Ectodermal cell (in vitro differentiated cells): ENCODE data around the gene SH3YL1.

Experiments
- H3K27ac ChIP-seq: 2 replicates; pipeline ENCODE4 v1.7.0; 2013; ENCODE audit warnings: mild to moderate bottlenecking, low read depth, low read length; ENCODE audit not compliant: insufficient read depth, poor library complexity, severe bottlenecking
- H3K27me3 ChIP-seq: 2 replicates; pipeline ENCODE4 v1.7.0; 2013; ENCODE audit warnings: mild to moderate bottlenecking, low read length; ENCODE audit not compliant: insufficient read depth, control insufficient read depth, poor library complexity, severe bottlenecking
- H3K36me3 ChIP-seq: one replicate; pipeline ENCODE4 v1.7.0; 2013; ENCODE audit warnings: low read length; ENCODE audit not compliant: control insufficient read depth, insufficient read depth
- H3K4me1 ChIP-seq: one replicate; pipeline ENCODE4 v1.7.0; 2013; ENCODE audit warnings: low read length; ENCODE audit not compliant: control insufficient read depth, insufficient read depth
- H3K4me3 ChIP-seq: 2 replicates; pipeline ENCODE4 v1.7.0; 2013; ENCODE audit warnings: low read depth, low read length, control low read depth; ENCODE audit not compliant: insufficient read depth
- H3K9me3 ChIP-seq: 2 replicates; pipeline ENCODE4 v1.7.0; 2013; ENCODE audit warnings: mild to moderate bottlenecking, low read length, moderate library complexity; ENCODE audit not compliant: control insufficient read depth
- WGBS, 2 experiments: methylation state at CpG; one replicate each; pipeline ENCODE4 v1.1.7; 2013; ENCODE audit warnings: missing lambda C conversion rate in 2 of 2; 5-methylcytosine and 5-hydroxymethylcytosine counted together

The SH3YL1 gene

DNA sequence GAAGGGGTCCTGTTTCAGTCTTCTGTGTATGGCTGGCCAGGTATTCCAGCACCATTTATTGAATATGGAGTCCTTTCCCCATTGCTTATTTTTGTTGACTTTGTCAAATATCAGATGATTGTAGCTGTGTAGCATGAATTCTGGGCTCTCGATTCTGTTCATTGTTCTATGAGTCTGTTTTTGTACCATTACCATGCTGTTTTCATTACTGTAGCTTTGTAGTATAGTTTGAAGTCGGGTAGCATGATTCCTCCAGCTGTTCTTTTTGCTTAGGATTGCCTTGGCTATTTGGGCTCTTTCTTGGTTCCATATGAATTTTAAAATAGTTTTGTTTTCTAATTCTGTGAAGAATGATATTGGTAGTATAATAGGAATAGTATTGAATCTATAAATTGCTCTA is 6.0 kb downstream of the SH3YL1 start:
- Histone ChIP-seq H3K4me3 (no peak overlapping the region), H3K27ac (no peak overlapping the region), H3K36me3 (no peaks in the 10 kb centered on the region), H3K4me1 (no peaks in the 10 kb centered on the region), H3K9me3 (no peaks in the 10 kb centered on the region), H3K27me3 (peaks cover under 1% of the 10 kb centered on the region)
- 82 to 94% methylated on average over 2 of the region's 2 CpGs for WGBS, 2 experiments

DNA sequence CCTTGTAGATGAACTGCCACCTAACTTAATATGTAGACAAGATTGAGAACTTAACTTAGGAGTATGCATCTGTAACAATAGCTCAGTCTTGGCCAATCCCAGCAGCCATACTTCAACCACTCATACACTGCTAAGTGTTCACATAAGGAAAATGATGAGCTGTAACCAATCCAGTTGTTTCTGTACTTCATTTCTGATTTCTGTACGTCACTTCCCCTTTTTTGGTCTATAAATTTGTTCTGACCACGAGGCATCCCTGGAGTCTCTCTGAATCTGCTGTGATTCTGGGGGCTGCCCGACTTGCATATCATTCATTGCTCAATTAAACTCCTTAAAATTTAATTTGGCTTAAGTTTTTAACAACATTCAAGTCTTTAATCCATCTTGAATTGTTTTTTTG is 6.4 kb downstream of the SH3YL1 start:
- Histone ChIP-seq H3K36me3 (no peaks in the 10 kb centered on the region), H3K4me3 (no peak overlapping the region), H3K27ac (no peak overlapping the region), H3K27me3 (no peaks in the 10 kb centered on the region), H3K4me1 (no peaks in the 10 kb centered on the region), H3K9me3 (no peaks in the 10 kb centered on the region)
- WGBS, 2 experiments: 86% methylated on average over 3 of the region's 3 CpGs

DNA sequence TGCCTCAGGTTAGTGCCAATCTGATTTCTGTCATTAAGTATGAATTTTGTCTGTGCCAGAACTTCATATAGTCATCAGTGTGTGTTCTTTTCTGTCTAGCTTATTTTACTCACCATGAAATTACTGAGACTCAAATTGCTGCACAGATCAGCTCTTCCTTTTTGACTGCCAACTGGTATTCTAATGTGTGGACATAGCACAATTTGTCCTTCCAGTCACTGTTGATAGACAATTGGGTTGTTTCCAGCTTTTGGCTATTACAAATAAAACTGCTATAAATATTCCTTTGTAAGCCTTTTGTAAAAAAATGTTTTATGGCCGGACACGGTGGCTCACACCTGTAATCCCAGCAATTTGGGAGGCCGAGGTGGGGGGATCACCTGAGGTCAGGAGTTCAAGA is 7.7 kb downstream of the SH3YL1 start:
- no peaks in the 10 kb centered on the region for H3K4me1 ChIP-seq
- no peak overlapping the region for H3K4me3 ChIP-seq
- H3K9me3 ChIP-seq: no peaks in the 10 kb centered on the region
- H3K36me3 ChIP-seq: no peaks in the 10 kb centered on the region
- no peaks in the 10 kb centered on the region for H3K27me3 ChIP-seq
- 78 to 84% methylated on average over 3 of the region's 3 CpGs for WGBS, 2 experiments
- no peak overlapping the region for H3K27ac ChIP-seq

DNA sequence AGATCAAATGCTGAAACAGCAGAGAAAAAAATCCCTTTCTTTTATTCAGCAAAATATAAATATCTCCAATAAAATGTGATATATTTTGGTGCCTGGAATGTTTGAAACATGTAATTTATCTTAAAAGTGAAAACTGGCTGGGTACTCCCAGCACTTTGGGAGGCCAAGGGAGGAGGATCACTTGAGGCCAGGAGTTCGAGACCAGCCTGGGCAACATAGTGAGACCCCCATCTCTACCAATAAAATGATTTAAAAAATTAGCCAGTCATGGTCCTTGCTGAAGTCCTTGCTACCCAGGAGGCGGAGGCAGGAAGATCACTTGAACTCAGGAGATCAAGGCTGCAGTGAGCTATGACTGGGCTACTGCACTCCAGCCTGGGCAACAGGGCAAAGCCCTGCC is 8.6 kb downstream of the SH3YL1 start:
- Histone ChIP-seq H3K4me1 (no peaks in the 10 kb centered on the region), H3K27me3 (no peaks in the 10 kb centered on the region), H3K27ac (no peak overlapping the region), H3K36me3 (no peaks in the 10 kb centered on the region), H3K4me3 (no peak overlapping the region), H3K9me3 (no peaks in the 10 kb centered on the region)
- WGBS, 2 experiments: 85 to 96% methylated on average over 2 of the region's 2 CpGs

DNA sequence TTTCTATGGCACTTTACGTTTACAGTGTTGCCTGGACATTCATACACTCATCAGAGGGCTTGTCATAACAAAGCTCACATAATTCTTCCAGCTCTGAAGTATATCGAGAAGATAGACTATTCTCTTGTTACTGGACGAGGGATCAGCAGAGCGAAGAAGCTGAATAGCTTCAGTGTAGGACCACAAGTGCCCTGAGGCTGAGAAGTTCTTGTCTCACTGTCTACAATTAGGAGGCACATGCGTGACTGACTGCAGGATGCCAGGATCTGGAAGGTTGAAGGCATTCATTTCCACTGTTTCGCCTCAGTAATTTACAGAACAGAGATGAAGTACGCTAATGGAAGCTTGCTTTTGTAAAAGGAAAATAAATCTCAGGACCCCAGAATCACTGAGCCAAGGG is 9.6 kb downstream of the SH3YL1 start:
- 91 to 94% methylated on average over 7 of the region's 7 CpGs for WGBS, 2 experiments
- Histone ChIP-seq H3K27me3 (no peaks in the 10 kb centered on the region), H3K36me3 (no peaks in the 10 kb centered on the region), H3K4me3 (no peak overlapping the region), H3K9me3 (no peaks in the 10 kb centered on the region), H3K4me1 (no peaks in the 10 kb centered on the region), H3K27ac (no peak overlapping the region)

DNA sequence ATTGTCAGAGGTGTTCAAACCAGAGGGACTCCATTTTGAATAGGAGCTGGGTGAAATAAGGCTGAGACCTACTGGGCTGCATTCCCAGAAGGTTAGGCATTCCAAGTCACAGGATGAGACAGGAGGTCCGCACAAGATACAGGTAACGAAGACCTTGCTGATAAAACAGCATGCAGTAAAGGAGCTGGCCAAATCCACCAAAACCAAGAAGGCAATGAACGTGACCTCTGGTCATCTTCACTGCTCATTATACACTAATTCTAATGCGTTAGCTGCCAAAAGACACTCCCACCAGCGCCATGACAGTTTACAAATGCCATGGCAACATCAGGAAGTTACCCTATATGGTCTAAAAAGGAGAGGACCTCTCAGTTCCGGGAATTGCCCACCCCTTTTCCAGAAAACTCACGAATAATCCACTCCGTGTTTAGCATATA is 10.6 kb downstream of the SH3YL1 start:
- no peak overlapping the region for H3K4me3 ChIP-seq
- no peaks in the 10 kb centered on the region for H3K4me1 ChIP-seq
- no peaks in the 10 kb centered on the region for H3K36me3 ChIP-seq
- H3K27me3 ChIP-seq: no peaks in the 10 kb centered on the region
- no peak overlapping the region for H3K27ac ChIP-seq
- H3K9me3 ChIP-seq: no peaks in the 10 kb centered on the region
- WGBS, 2 experiments: 85 to 87% methylated on average over 8 of the region's 8 CpGs

DNA sequence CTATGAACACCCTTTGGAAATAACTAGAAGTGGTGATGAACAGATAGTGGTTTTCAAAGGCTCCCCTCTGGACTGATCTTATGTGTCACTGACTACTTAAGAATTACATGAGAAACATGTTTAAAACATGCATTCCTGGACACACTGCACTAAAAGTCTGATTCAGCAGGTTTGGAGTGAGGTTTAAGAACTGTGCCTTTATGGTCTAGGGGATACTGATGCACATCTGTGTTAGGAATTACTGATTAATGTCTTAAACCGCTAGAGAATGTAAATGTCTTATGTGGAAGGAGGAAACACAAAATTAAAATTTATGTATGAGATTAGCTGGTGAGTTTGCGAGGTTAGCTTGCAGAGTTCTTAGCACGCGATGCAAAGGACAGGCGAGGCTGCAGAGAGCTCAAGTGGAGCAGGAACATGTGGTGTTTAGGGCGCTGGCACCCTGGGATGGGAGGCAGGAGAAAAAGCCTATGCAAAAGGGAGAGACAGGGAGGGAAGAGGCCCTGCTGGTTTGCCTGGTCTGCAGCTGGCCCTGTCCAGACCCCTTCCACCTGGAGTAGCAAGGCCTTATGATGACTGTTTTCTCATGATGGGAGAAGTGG is 11.7 kb downstream of the SH3YL1 start:
- H3K27me3 ChIP-seq: no peaks in the 10 kb centered on the region
- WGBS, 2 experiments: 91 to 94% methylated on average over 6 of the region's 6 CpGs
- H3K27ac ChIP-seq: no peak overlapping the region
- no peaks in the 10 kb centered on the region for H3K36me3 ChIP-seq
- H3K4me3 ChIP-seq: no peak overlapping the region
- H3K9me3 ChIP-seq: no peaks in the 10 kb centered on the region
- H3K4me1 ChIP-seq: no peaks in the 10 kb centered on the region

DNA sequence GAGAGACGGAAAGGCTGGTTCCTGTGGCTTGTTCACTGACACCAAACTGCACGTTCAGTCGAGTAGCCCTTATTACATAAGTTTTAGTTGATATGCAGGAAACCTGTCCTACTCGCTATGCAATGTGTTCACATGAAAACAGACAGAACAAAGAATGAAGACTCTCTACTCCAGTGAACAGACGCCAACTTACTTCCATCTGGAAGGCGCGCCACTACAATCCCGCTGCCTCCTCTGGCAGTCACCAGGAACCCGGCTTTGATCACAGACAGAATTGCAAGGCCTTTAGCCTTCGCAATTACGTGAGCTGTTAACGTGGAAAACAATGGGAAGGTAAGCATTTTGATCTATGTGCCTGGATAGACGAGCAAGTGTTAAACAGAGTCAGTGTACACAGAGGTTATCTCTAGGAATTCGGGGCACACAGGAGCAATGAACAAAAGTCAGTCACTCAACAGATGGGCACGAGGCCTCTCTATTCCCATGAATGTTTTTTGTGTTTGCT is 14.2 kb downstream of the SH3YL1 start:
- Histone ChIP-seq H3K4me1 (no peaks in the 10 kb centered on the region), H3K4me3 (no peak overlapping the region), H3K27me3 (no peaks in the 10 kb centered on the region), H3K36me3 (peaks cover 4% of the 10 kb centered on the region), H3K9me3 (no peaks in the 10 kb centered on the region), H3K27ac (no peak overlapping the region)
- 92 to 97% methylated on average over 15 of the region's 15 CpGs for WGBS, 2 experiments

DNA sequence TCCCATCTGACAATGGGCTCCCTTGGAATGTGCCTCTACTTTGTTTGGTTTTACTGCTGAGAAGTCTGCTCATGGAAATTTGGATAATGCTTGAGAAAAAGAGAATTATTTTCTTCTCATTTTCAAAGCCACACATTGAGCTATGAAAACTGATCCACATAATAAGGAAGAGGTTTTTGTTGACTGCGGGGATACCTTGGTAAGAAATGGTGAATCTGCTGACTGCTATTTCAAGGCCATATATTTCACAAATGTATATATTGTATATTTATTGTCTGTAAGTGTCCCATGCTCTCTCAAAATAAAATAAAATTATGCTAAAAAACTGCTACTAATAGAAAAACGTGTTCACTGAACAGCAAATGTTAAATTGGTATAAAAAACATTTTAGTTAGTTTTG is 15.1 kb downstream of the SH3YL1 start:
- H3K4me3 ChIP-seq: no peak overlapping the region
- H3K36me3 ChIP-seq: peaks cover 5% of the 10 kb centered on the region
- no peak overlapping the region for H3K27ac ChIP-seq
- no peaks in the 10 kb centered on the region for H3K27me3 ChIP-seq
- 100% methylated on average over 1 of the region's 2 CpGs; no CpG with 5 or more reads in 1 of the 2 experiments for WGBS, 2 experiments
- no peaks in the 10 kb centered on the region for H3K4me1 ChIP-seq
- no peaks in the 10 kb centered on the region for H3K9me3 ChIP-seq

DNA sequence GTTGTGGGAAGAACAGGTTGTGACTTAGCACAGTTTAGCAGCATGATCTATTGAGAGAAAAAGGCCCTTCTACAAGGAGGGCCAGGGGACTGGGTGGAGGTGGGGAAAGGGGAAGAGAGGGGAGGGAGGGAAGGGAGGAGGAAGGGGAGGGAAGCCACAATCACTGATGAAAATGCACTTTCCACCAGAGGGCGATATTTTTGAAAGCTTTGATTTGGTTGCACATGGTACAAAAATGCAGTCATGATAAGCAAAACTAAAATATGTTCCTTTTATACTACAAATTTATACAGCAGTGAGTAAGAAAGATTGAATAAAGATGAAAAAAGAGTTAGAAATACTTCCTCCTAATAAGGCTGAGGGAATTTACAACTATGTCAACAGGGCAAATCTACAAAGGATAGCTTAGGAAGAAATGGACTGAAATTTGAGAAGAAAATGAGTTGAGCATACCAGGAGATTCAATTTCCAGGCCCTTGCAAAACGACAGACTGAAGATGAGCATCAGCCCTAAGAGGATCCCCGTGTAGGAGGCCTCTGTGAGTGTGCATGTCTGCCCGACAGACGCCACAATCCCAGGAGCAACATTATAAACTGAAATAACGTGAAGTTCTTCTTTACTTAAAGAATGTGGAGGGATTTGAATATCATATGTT is 17.2 kb downstream of the SH3YL1 start:
- no peaks in the 10 kb centered on the region for H3K9me3 ChIP-seq

More for the DNA sequence above, 17.2 kb downstream of the SH3YL1 start:
- H3K4me3 ChIP-seq: no peak overlapping the region
- peaks cover 5% of the 10 kb centered on the region for H3K36me3 ChIP-seq
- 69 to 72% methylated on average over 6 of the region's 6 CpGs for WGBS, 2 experiments
- H3K4me1 ChIP-seq: no peaks in the 10 kb centered on the region
- no peaks in the 10 kb centered on the region for H3K27me3 ChIP-seq
- H3K27ac ChIP-seq: no peak overlapping the region
